Measurements from ENCODE around the gene PTPN14.

Gene PTPN14

GRCh38 chr1:214349008-214349407 lies 202.4 kb downstream of the PTPN14 start (continued):
- TF ChIP-seq INSM2 (tag by site-specific recombination; IDR thresholded peaks at IDR 0.05) (no peak), ZBTB10 (tag by site-specific recombination; IDR thresholded peaks at IDR 0.05) (no peak), ZFP3 (tag by site-specific recombination; IDR thresholded peaks at IDR 0.05; ENCODE audit: low read depth) (no peak), ZSCAN30 (tag by site-specific recombination; IDR thresholded peaks at IDR 0.05) (no peak), BCL6B (tag by site-specific recombination; IDR thresholded peaks at IDR 0.05) (no peak), ZNF146 (tag by site-specific recombination; IDR thresholded peaks at IDR 0.05) (no peak), ZNF624 (tag by site-specific recombination; IDR thresholded peaks at IDR 0.05) (no peak), ZBTB11 (tag by site-specific recombination; conservative IDR thresholded peaks at IDR 0.05; ENCODE audit: low read depth) (no peak)

- H3K4me1 ChIP-seq (ENCODE audit: control insufficient read depth, insufficient read depth, low read length) = no peaks in the 10 kb centered on the region
- H3K9me3 ChIP-seq (ENCODE audit: control insufficient read depth, insufficient read depth, low read depth, low read length) = no peaks in the 10 kb centered on the region
- H3K4me3 ChIP-seq (ENCODE audit: low read depth, low read length) = no peak overlapping the region
- TF ChIP-seq RBAK (tag by site-specific recombination; IDR thresholded peaks at IDR 0.05) = no peak
- TF ChIP-seq ZNF24 (tag by site-specific recombination; IDR thresholded peaks at IDR 0.05) = no peak
- TF ChIP-seq ZNF580 (tag by site-specific recombination; IDR thresholded peaks at IDR 0.05) = no peak
- CTCF ChIA-PET = interaction anchor here (0.7 to 2.8 kb wide), 3 partner anchors 12 to 282 kb away, joined by 3 to 25 read pairs (median 4); no protein-coding TSS in a partner anchor
- POLR2A ChIA-PET = no interaction called here
- peaks cover 0 to 17% of the 10 kb centered on the region in 2 experiments; a peak in 2 of 3 replicates for H3K36me3 ChIP-seq (ENCODE audit: control insufficient read depth in 2 of 2, insufficient read depth in 1 of 2, low read length in 2 of 2)
- H3K27ac ChIP-seq (ENCODE audit: extremely low read depth, low read depth, low read length) = no peak overlapping the region
Observed at GRCh38 chr1:214344897-214345296, 206.5 kb downstream of the PTPN14 start.

GRCh38 chr1:214342525-214342924 lies 208.9 kb downstream of the PTPN14 start:
- POLR2A ChIA-PET = no interaction called here
- CTCF ChIA-PET = interaction anchor here (0.6 to 2.6 kb wide), 4 partner anchors 10 to 128 kb away, joined by 3 to 15 read pairs (median 5); no protein-coding TSS in a partner anchor
- H3K36me3 ChIP-seq (ENCODE audit: control insufficient read depth in 2 of 2, insufficient read depth in 1 of 2, low read length in 2 of 2) = peaks cover 0 to 15% of the 10 kb centered on the region in 2 experiments; a peak in 2 of 3 replicates
- no peaks in the 10 kb centered on the region for H3K9me3 ChIP-seq (ENCODE audit: control insufficient read depth, insufficient read depth, low read depth, low read length)
- no peak for TF ChIP-seq CTCF (tag by site-specific recombination; IDR thresholded peaks at IDR 0.05)
- TF ChIP-seq ZNF416 (tag by site-specific recombination; IDR thresholded peaks at IDR 0.05) = no peak
- TF ChIP-seq ZEB2 (tag by site-specific recombination; IDR thresholded peaks at IDR 0.05) = no peak
- TF ChIP-seq KLF1 (tag by site-specific recombination; IDR thresholded peaks at IDR 0.05) = no peak
- TF ChIP-seq ZNF146 (tag by site-specific recombination; IDR thresholded peaks at IDR 0.05) = no peak
- TF ChIP-seq ZNF701 (tag by site-specific recombination; IDR thresholded peaks at IDR 0.05) = no peak
- H3K4me3 ChIP-seq (ENCODE audit: low read depth, low read length) = no peak overlapping the region
- no peaks in the 10 kb centered on the region for H3K4me1 ChIP-seq (ENCODE audit: control insufficient read depth, insufficient read depth, low read length)
- no peak overlapping the region for H3K27ac ChIP-seq (ENCODE audit: extremely low read depth, low read depth, low read length)

Data from HEK293 (cell line).